ENCODE data around the gene MT1H. TPM values are rescaled to one million over a fixed set of nuclear protein-coding genes. Genes with fewer than 3 reads are reported as not detected.
A peak's percentile ranks its signal among the peaks of the same experiment; 100 is the strongest.

The MT1H gene
- total RNA-seq, 4 donors from 2014 or later: not detected

DNA sequence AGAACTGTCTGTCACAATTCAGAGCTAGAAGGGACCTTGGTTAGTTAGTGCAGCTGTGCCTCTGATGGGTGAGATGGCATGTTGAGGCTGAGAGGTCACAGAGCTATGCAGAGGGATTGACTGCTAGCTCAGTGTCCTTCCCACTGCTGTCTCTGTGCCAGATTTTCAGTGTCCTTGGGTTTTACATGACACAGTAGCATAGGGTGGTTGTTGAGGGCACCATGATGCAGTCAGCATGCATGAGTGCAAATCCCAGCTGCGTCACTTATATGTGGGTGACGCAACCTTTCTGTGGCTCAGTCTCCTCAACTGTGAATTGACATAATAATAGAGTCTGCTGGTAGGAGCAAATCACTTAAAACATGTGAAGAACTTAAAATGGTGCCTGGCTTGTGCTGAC is 28.4 kb upstream of the MT1H start:
- Histone ChIP-seq H3K27ac (no peak overlapping the region), H3K27me3 (peaks cover 91% of the 10 kb centered on the region), H3K36me3 (no peaks in the 10 kb centered on the region), H3K9me3 (no peaks in the 10 kb centered on the region), H3K4me1 (peaks cover 0 to 37% (median 19%) of the 10 kb centered on the region in 3 donors), H3K4me3 (no peak overlapping the region)
- no peak for TF ChIP-seq EP300 (IDR thresholded peaks at IDR 0.05)
- TF ChIP-seq, protein P1, sequence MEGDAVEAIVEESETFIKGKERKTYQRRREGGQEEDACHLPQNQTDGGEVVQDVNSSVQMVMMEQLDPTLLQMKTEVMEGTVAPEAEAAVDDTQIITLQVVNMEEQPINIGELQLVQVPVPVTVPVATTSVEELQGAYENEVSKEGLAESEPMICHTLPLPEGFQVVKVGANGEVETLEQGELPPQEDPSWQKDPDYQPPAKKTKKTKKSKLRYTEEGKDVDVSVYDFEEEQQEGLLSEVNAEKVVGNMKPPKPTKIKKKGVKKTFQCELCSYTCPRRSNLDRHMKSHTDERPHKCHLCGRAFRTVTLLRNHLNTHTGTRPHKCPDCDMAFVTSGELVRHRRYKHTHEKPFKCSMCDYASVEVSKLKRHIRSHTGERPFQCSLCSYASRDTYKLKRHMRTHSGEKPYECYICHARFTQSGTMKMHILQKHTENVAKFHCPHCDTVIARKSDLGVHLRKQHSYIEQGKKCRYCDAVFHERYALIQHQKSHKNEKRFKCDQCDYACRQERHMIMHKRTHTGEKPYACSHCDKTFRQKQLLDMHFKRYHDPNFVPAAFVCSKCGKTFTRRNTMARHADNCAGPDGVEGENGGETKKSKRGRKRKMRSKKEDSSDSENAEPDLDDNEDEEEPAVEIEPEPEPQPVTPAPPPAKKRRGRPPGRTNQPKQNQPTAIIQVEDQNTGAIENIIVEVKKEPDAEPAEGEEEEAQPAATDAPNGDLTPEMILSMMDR (IDR thresholded peaks at IDR 0.05): no peak
- no peak for TF ChIP-seq POLR2AphosphoS5 (IDR thresholded peaks at IDR 0.05)
- TF ChIP-seq POLR2A (IDR thresholded peaks at IDR 0.05): no peak
- no peak for ATAC-seq
- 92 to 100% methylated on average over 2 of the region's 2 CpGs for WGBS, 2 donors (ENCODE audit: low coverage in 1 of 2)

DNA sequence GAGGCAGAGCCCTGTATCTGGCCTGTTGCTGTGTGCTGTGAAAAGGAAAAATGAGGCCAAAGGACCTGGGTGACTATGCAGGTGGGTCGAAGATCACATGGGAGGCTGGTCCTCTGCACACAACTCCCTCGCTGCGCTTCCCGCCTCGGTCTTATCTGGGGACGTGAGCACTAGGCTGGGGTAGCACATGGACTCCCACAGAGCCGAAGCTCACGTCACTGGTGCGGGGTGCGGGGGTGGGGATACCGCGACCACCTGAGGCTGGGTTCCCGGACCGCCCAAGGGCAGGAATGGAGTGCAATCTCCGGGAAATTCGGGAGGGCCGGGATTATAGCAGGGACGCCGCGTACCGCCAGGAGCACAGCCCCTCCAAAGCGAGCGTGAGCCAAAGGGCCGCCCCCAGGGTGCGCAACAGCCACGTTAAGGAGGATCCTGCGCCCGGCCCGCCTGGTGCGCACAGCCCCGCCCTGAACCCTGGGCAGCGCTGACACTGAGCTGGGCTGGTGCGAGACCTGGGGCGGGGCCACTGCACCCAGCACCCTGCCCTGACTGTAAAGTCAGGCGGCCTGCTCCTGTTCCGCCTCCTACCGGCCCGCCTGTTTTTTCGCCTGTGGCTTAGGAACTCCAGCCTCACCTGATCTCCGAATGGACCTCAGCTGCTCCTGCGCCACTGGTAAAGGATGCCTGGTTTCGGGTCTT is 26.4 kb upstream of the MT1H start:
- WGBS, 2 donors (ENCODE audit: low coverage in 1 of 2): 80% methylated on average over 1 of the region's 42 CpGs; no CpG with 5 or more reads in 1 of the 2 donors
- Histone ChIP-seq H3K27ac (peak overlapping the region in 3 of 4 donors; percentile 53 to 61 (median 58)), H3K4me1 (peaks cover 0 to 30% (median 17%) of the 10 kb centered on the region in 3 donors), H3K9me3 (no peaks in the 10 kb centered on the region), H3K27me3 (peaks cover 91% of the 10 kb centered on the region), H3K36me3 (no peaks in the 10 kb centered on the region), H3K4me3 (peak overlapping the region; percentile 32 to 45)
- peak; percentile 90 for ATAC-seq
- TF ChIP-seq POLR2AphosphoS5 (IDR thresholded peaks at IDR 0.05) (peak; percentile 66), POLR2A (IDR thresholded peaks at IDR 0.05) (no peak), EP300 (IDR thresholded peaks at IDR 0.05) (no peak)
- TF ChIP-seq, protein P1 (IDR thresholded peaks at IDR 0.05): peak in 3 of 4 experiments; percentile 39 to 67 (median 45)

DNA sequence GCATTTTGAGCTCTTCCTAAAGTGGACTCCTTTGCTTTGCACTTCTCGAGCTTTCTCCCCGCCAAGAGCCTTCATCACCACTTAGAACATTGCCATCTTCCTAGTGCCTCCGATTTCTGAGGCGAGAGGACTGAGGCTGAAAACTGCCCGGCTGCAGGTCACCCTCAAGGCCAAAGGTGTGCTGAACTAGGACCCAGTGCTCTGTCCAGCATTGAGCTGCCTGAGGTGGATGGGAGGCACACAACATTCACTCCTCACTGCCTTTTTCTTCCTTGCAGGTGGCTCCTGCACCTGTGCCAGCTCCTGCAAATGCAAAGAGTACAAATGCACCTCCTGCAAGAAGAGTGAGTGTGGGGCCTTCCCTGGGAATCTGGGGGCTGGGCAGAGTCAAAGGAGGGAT is 25.8 kb upstream of the MT1H start:
- H3K4me1 ChIP-seq: peaks cover 0 to 24% (median 11%) of the 10 kb centered on the region in 3 donors
- H3K27ac ChIP-seq: peak overlapping the region in 1 of 4 donors; percentile 61
- no peaks in the 10 kb centered on the region for H3K9me3 ChIP-seq
- H3K36me3 ChIP-seq: no peaks in the 10 kb centered on the region
- peak overlapping the region in 1 of 2 donors; percentile 45 for H3K4me3 ChIP-seq
- no peak for ATAC-seq
- TF ChIP-seq, protein P1 (IDR thresholded peaks at IDR 0.05): no peak
- TF ChIP-seq POLR2AphosphoS5 (IDR thresholded peaks at IDR 0.05): no peak
- no peak for TF ChIP-seq POLR2A (IDR thresholded peaks at IDR 0.05)
- TF ChIP-seq EP300 (IDR thresholded peaks at IDR 0.05): no peak
- H3K27me3 ChIP-seq: peaks cover 91% of the 10 kb centered on the region
- WGBS, 2 donors (ENCODE audit: low coverage in 1 of 2): 60% methylated on average over 1 of the region's 5 CpGs; no CpG with 5 or more reads in 1 of the 2 donors

DNA sequence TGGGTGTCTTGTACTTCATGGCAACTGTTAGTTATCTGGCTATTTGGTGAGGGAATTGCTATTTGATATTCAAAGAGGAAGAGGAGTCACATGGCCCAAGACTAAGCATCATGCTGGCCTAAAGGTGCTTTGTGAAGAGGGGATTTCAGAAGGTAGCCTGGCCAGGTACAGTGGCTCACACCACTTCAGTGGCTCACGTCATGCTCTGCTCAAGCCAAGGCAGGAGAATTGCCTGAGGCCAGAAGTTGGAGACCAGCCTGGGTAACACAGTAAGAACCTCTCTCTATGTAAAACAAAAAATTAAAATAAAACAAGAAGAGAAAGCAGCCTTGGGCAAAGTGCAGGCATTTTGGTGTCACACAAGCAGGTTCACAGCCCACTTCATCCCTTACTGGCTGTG is 24.3 kb upstream of the MT1H start:
- Histone ChIP-seq H3K36me3 (no peaks in the 10 kb centered on the region), H3K4me3 (no peak overlapping the region), H3K27me3 (peaks cover 89% of the 10 kb centered on the region), H3K9me3 (no peaks in the 10 kb centered on the region), H3K27ac (no peak overlapping the region), H3K4me1 (peaks cover 0 to 18% (median 10%) of the 10 kb centered on the region in 3 donors)
- TF ChIP-seq, protein P1 (IDR thresholded peaks at IDR 0.05): no peak
- no peak for TF ChIP-seq POLR2AphosphoS5 (IDR thresholded peaks at IDR 0.05)
- no peak for TF ChIP-seq EP300 (IDR thresholded peaks at IDR 0.05)
- no peak for TF ChIP-seq POLR2A (IDR thresholded peaks at IDR 0.05)
- 100% methylated on average over 1 of the region's 1 CpG; no CpG with 5 or more reads in 1 of the 2 donors for WGBS, 2 donors (ENCODE audit: low coverage in 1 of 2)
- no peak for ATAC-seq

DNA sequence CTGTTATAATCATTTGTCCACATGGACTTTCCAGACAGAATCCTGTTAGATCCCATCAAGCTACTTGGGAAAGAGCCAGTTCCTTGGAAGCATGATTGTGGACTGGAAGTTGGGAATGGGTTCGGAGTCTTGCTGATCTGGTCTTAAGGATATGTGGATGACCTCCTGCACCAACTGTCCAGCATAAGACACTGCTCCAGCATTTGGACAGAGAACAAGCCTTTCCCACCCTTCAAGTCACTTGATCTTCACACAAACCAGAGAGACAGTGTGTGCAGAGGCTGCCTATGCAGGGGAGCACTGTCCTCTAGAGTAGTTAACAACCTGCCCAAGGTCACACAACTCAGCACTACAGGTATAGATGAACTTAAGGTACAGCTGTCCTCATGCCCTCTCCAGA is 23.8 kb upstream of the MT1H start:
- no peak for TF ChIP-seq POLR2A (IDR thresholded peaks at IDR 0.05)
- no peak for TF ChIP-seq POLR2AphosphoS5 (IDR thresholded peaks at IDR 0.05)
- TF ChIP-seq, protein P1 (IDR thresholded peaks at IDR 0.05): no peak
- no peak for TF ChIP-seq EP300 (IDR thresholded peaks at IDR 0.05)
- no peak for ATAC-seq
- no peaks in the 10 kb centered on the region for H3K9me3 ChIP-seq
- peaks cover 86% of the 10 kb centered on the region for H3K27me3 ChIP-seq
- no peak overlapping the region for H3K4me3 ChIP-seq
- H3K4me1 ChIP-seq: peaks cover 0 to 18% (median 10%) of the 10 kb centered on the region in 3 donors
- no peak overlapping the region for H3K27ac ChIP-seq
- H3K36me3 ChIP-seq: no peaks in the 10 kb centered on the region
- WGBS, 2 donors (ENCODE audit: low coverage in 1 of 2): 0% methylated on average over 1 of the region's 1 CpG
